Astrocyte of the hippocampus (primary cell): ENCODE measurements around the gene PLXNC1.

Experiments used
- DNase-seq: peaks from one replicate; pipeline ENCODE4 v3.0.0; 2011; ENCODE audit warnings: low read depth, low spot score

The PLXNC1 gene

DNA sequence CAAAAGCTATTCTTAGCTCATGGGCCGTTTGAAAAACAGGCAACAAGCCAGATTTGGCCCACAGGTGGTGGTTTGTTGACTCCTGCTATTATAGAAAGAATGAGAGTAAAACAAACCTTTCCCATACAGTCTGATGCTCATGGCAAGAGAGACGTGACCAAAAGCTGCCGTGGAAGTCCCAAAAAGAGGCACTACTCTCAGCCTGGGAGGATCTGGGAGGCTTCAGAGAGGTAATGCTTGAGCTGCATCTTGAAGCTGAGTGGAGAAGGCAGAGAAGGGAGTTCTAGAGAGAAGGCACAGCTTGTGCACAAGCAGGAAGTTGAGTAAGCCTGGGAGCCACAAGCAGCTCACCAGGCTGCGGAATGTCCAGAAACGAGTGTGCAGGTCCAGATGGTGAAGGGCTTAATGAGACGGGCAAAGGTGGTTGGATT, 9.6 kb downstream of the PLXNC1 start:
- no peak for DNase-seq

- no peak for DNase-seq
Observed at GRCh38 chr12:94158666-94159065, 10.3 kb downstream of the PLXNC1 start.

DNA sequence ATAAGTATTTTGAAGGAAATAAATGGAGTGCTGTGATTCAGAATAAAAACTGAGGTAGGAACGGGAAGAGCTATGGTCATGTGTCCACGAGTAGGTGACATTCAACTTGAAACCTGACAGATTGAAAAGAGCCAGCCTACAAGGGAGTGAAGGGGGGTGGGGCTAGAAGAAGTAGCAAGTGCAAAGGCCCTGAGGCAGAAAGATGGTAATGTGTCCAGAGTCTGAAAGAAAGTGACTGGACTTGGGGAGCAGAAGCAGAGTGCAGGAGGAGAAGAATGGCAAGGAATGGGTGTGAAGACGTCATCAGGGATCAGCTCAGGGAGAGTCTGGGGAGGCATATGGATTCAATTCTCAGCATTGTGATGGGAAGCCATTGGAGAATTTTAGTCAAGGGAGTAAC, 13.7 kb downstream of the PLXNC1 start:
- no peak for DNase-seq

DNA sequence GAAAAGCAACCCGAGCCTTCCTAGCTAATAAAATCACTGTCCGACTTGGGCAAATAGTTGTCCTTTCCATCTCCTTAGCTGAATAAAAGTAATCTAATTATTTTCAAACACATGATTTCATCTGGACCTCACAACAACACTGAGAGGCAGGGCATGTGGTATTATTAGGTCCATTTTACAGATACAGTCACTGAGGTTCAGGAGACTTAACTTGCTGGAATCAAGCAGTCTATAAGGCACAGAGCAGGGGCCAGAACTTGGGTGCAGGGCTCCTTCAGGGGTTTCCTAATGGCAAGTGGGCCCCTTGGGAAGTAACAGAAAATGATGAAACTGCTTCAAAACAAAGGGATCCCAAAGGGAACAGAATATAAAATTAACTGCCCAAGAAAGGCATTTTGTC, 15.5 kb downstream of the PLXNC1 start:
- DNase-seq: no peak

- DNase-seq: peak; percentile 26
Observed at GRCh38 chr12:94165138-94165537, 16.8 kb downstream of the PLXNC1 start.

GRCh38 chr12:94165670-94166364, 17.4 kb downstream of the PLXNC1 start:
- no peak for DNase-seq

DNA sequence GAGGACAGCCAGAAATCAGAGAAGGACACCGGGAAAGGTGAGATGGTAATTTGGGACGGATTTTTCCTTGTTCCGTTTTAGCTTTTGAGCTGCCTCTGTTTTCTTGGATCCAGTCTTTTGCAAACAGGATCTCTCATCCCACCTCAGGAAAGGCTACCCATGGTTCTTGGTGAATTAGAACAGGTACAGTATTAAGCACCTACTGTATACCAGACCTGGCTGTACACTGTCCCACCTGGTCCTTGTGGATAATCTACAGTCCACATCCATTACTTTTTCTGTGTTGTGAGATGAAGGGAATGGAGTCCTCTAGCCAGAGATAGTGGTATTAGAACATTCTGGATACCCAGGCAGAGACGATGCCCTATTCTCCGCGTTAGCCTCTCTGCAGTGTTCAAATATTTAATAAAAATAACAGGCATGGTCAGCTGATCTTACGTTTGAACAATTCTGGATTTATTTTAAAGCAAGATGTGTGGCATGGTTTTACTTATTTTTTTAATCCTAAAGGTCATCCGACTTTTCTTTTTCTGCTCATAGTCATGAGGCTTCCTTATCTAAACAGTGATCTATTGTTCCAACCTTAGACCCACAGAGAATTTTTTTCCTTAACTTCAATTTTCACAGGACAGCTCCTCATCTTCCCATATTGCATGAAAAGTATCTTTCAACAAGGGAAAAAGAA, 18.8 kb downstream of the PLXNC1 start:
- no peak for DNase-seq

- DNase-seq: no peak
Observed at GRCh38 chr12:94167756-94168416, 19.5 kb downstream of the PLXNC1 start.

DNA sequence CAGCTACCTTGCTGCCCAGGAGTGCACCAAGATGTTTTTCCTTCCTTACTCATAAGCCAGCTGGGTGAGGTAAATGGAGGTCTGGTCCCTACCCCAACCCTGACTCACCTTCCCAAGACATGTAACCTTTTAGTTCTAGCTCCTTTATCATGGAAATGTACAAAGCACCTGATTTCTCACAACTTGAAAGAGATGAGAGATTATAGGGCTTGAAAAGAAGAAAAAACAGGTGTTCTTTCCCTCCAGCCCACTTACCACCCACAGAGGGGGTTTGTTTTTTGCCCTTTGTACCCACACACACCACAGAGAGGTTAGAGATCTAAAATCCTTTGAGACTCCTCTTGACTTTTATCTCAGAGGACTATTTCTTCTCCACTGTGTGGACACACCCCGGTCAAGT, 21.1 kb downstream of the PLXNC1 start:
- no peak for DNase-seq

DNA sequence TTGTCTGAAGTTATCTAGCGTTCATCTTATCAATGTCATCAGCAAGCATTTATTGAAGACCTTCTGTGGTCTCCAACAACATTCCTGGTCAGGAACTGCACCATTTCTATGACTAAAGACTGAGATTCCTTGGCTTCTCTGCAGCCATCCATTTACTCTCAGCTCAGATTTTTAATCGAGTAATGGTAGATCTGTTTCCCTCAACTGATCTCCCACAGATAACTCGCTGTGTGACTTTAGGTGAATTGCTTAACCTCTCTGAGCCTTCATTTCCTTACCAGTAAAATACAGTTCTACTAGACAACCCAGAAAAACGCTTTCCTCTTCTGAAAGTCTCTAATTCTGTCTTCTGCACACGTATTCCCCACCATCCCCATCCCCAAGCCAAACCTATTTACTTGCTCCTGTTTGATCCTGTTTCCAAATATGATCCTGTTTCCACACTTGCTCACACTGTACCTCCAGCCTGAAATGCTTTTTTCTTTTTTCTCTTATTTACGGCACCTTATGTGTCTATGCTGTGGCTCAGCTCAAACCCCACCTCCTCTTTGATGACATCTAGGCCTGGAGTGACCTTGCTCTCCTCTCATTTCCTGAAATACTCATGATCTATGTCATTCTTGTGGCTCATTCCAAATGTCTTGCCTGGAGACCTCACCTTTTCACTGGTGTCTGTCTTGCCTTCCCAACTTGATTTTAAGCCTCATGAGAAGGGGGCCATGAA, 21.8 kb downstream of the PLXNC1 start:
- no peak for DNase-seq

- DNase-seq: no peak
Observed at GRCh38 chr12:94170690-94171594, 22.6 kb downstream of the PLXNC1 start.

GRCh38 chr12:94171595-94171930, 23.2 kb downstream of the PLXNC1 start:
- DNase-seq: peak; percentile 25

GRCh38 chr12:94172031-94172430, 23.7 kb downstream of the PLXNC1 start:
- peak; percentile 40 for DNase-seq

DNA sequence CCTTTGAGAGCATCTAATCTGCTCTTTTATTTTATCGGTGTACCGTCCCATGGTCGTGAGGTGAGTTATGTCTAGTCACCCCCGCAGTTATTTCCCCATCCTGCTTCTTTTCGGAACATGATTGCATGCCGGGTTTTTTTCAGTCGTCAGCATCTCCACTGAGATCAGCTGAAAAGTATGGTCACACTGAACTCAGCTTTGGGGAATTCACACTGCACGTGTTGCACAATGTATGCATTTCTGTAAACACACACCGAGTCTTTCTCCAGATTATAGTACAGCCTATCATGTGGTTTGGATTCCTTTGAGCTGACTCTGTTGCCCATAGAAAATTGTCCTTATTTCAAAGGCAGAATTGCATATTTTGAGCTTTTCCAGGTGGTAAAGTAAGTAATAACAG, 24.6 kb downstream of the PLXNC1 start:
- peak; percentile 79 for DNase-seq

- no peak for DNase-seq
Observed at GRCh38 chr12:94173660-94174265, 25.4 kb downstream of the PLXNC1 start.

- no peak for DNase-seq
Observed at GRCh38 chr12:94174576-94174975, 26.2 kb downstream of the PLXNC1 start.

GRCh38 chr12:94175763-94176668, 27.6 kb downstream of the PLXNC1 start:
- DNase-seq: no peak

DNA sequence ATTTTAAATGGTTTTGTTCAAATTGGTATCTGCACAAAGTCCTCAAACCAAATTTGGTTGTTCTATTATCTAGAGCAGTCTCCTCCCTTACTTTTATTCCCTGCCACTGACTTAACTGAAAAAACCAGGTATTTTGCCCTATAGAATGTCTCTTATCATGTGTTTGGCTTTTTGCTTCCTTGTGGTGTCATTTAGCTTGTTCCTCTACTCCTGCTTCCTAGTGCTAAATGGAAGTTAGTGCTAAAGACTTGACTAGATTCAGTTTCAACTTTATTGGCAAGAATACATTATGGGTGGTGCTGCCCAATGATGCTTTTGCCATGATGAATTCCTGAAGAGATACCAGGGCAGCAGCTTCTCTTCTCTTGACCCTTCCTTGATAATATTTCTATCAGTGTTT, 29.7 kb downstream of the PLXNC1 start:
- DNase-seq: no peak

- DNase-seq: no peak
Observed at GRCh38 chr12:94178882-94179281, 30.5 kb downstream of the PLXNC1 start.

DNA sequence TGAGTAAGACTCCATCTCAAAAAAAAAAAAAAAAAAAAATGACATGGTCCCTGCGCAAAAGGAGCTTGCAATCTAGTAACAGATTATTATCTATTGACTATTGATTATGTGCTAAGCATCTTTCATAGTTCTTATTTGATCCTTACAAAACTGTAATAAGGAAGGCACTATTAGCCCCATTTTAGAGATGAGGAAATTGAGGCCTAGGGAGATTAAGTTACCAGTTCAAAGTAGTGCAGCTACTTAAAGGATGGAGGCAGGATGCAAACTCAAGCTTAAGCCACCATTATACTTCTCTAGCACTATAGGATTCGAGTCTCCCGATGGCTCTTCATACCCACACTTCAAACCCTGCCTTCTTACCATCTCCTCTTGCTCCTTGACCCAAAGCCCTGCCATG, 31.3 kb downstream of the PLXNC1 start:
- no peak for DNase-seq
